Measurements from ENCODE around the gene ASPRV1.
A peak's percentile ranks its signal among the peaks of the same experiment; 100 is the strongest.

Gene ASPRV1

GRCh38 chr2:69988086-69988635 is 26.7 kb upstream of the ASPRV1 start:
- DNase-seq = peak; percentile 12

- no peak for DNase-seq
Measured at GRCh38 chr2:69986691-69987090, 25.3 kb upstream of the ASPRV1 start.

GRCh38 chr2:69985688-69986087 is 24.3 kb upstream of the ASPRV1 start:
- DNase-seq = no peak

- no peak for DNase-seq
Measured at GRCh38 chr2:69985216-69985615, 23.8 kb upstream of the ASPRV1 start.

- DNase-seq = no peak
Measured at GRCh38 chr2:69983392-69983966, 22.0 kb upstream of the ASPRV1 start.

- no peak for DNase-seq
Measured at GRCh38 chr2:69979902-69980807, 18.7 kb upstream of the ASPRV1 start.

- no peak for DNase-seq
Measured at GRCh38 chr2:69977906-69978482, 16.6 kb upstream of the ASPRV1 start.

GRCh38 chr2:69977186-69977585 is 15.8 kb upstream of the ASPRV1 start:
- DNase-seq = no peak

- DNase-seq = no peak
Measured at GRCh38 chr2:69975853-69976462, 14.5 kb upstream of the ASPRV1 start.

GRCh38 chr2:69975136-69975852 is 13.9 kb upstream of the ASPRV1 start:
- no peak for DNase-seq

- DNase-seq = no peak
Measured at GRCh38 chr2:69973335-69973735, 11.9 kb upstream of the ASPRV1 start.

GRCh38 chr2:69972822-69973221 is 11.4 kb upstream of the ASPRV1 start:
- DNase-seq = no peak

GRCh38 chr2:69969991-69970390 is 8.6 kb upstream of the ASPRV1 start:
- no peak for DNase-seq

GRCh38 chr2:69969126-69969983 is 7.9 kb upstream of the ASPRV1 start:
- no peak for DNase-seq

- DNase-seq = no peak
Measured at GRCh38 chr2:69968609-69969008, 7.2 kb upstream of the ASPRV1 start.

- DNase-seq = no peak
Measured at GRCh38 chr2:69966496-69966895, 5.1 kb upstream of the ASPRV1 start.

- no peak for DNase-seq
Measured at GRCh38 chr2:69965756-69966445, 4.5 kb upstream of the ASPRV1 start.

GRCh38 chr2:69964353-69964841 is 3.0 kb upstream of the ASPRV1 start:
- DNase-seq = no peak

- no peak for DNase-seq
Measured at GRCh38 chr2:69962986-69963730, 1.7 kb upstream of the ASPRV1 start.

- DNase-seq = no peak
Measured at GRCh38 chr2:69960821-69961220, 610 bp downstream of the ASPRV1 start.

Data from activated naive CD4-positive, alpha-beta T cell treated with Interleukin-2 at 50 U/mL for 16 hours (primary cell).